ENCODE measurements around the gene SULT1C3.

DNA sequence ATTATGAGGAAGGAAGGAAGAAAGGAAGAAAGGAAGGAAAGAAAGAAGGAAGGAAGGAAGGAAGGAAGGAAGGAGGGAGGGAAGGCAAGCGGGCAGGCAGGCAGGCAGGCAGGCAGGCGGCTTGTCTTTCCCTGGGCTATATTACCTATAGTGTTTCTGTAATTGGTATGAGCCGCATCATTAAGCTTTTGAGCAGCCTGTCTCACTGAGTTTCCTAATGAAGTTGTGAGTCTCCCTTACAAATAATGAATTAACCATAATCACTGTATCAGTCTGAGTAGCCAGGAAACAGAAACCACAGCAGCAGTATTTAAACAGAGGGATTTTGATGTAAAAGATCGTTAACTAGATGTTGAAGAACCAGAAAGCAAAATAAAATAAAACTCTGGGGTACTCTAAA is 11.8 kb upstream of the SULT1C3 start:
- TF ChIP-seq SIN3A (IDR thresholded peaks at IDR 0.05; ENCODE audit: borderline replicate concordance, insufficient read depth, low read length) (no peak), TAF1 (IDR thresholded peaks at IDR 0.05; ENCODE audit: borderline replicate concordance, insufficient read depth, low read length) (no peak)
- TF ChIP-seq, protein P1, sequence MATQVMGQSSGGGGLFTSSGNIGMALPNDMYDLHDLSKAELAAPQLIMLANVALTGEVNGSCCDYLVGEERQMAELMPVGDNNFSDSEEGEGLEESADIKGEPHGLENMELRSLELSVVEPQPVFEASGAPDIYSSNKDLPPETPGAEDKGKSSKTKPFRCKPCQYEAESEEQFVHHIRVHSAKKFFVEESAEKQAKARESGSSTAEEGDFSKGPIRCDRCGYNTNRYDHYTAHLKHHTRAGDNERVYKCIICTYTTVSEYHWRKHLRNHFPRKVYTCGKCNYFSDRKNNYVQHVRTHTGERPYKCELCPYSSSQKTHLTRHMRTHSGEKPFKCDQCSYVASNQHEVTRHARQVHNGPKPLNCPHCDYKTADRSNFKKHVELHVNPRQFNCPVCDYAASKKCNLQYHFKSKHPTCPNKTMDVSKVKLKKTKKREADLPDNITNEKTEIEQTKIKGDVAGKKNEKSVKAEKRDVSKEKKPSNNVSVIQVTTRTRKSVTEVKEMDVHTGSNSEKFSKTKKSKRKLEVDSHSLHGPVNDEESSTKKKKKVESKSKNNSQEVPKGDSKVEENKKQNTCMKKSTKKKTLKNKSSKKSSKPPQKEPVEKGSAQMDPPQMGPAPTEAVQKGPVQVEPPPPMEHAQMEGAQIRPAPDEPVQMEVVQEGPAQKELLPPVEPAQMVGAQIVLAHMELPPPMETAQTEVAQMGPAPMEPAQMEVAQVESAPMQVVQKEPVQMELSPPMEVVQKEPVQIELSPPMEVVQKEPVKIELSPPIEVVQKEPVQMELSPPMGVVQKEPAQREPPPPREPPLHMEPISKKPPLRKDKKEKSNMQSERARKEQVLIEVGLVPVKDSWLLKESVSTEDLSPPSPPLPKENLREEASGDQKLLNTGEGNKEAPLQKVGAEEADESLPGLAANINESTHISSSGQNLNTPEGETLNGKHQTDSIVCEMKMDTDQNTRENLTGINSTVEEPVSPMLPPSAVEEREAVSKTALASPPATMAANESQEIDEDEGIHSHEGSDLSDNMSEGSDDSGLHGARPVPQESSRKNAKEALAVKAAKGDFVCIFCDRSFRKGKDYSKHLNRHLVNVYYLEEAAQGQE (IDR thresholded peaks at IDR 0.05; ENCODE audit: insufficient read depth in 1 of 2, low read depth in 2 of 2, low read length in 2 of 2): no peak
